ENCODE results near the gene UBE2O.

UBE2O gene

DNA sequence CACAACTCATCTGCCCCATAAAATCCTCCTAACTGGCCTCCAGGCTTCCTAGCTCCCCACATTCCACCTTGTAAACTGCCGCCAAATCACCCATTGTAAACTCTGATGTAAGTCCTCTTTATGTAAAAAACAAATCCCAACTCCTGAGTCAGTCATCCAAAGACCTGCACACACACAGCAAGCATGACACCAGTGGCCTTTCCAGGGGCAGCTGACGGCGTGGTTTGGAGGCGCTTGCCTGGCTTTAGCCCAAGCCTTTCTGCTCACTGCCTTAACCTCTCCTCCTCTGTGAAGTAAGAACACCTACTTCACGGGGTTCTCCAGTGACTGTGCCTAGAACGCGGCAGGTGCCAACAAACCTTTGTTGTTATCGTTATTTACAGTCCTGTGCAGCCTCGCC, 14.0 kb downstream of the UBE2O start:
- Histone ChIP-seq H3K4me1 (ENCODE audit: control insufficient read depth, insufficient read depth, low read length) (peaks cover 4% of the 10 kb centered on the region), H3K36me3 (ENCODE audit: control insufficient read depth, insufficient read depth, low read length) (no peaks in the 10 kb centered on the region), H3K27ac (ENCODE audit: insufficient read depth, low read depth, low read length, poor library complexity, severe bottlenecking) (no peak overlapping the region), H3K9me3 (ENCODE audit: control insufficient read depth, low read length) (no peaks in the 10 kb centered on the region), H3K27me3 (ENCODE audit: control insufficient read depth, insufficient read depth, low read length, poor library complexity, severe bottlenecking) (no peaks in the 10 kb centered on the region), H3K4me3 (ENCODE audit: insufficient read depth, low read depth, low read length) (no peak overlapping the region)
- 91 to 92% methylated on average over 9 of the region's 9 CpGs for WGBS, 2 experiments

DNA sequence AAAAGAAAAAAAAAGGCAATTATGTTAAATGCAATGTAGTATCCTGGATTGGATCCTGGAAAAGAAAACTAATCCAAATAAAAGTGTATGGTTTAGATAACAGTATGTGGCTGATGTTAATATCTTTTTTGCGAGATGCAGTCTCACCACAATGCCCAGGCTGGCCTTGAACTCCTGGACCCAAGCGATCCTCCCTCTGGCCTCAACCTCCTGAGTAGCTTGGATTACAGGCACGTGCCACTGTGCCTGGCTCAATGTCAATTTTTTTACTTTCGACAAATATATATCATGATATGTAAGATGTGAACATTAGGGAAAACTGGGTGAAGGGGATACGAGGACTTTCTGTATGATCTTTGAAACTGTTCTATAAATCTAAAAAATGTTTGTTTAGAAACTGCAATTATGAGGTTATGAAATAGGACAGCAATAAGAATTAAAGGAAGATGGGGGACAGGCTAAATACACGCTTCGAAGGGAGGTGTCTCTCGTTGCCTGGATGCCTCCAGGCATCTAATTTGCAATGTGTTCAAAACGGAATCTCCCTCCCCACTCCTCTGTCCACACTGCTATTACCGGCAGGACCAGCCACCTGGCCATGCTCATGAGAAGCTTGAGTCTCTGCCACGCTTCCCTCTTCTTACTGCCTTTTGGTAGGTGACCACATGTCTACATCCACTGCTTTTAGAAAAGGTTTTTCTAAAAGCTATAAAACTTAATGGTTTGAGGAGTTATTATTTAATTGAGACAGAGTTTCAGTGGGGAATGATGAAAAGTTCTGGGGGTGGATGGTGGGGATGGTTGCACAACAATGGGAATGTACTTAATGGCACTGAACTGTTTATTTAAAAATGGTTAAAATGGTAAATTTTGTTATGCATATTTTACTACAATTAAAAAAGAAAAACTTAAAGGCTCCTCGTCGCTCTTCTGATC, 15.2 kb downstream of the UBE2O start:
- Histone ChIP-seq H3K36me3 (ENCODE audit: control insufficient read depth, insufficient read depth, low read length) (no peaks in the 10 kb centered on the region), H3K27me3 (ENCODE audit: control insufficient read depth, insufficient read depth, low read length, poor library complexity, severe bottlenecking) (no peaks in the 10 kb centered on the region), H3K27ac (ENCODE audit: insufficient read depth, low read depth, low read length, poor library complexity, severe bottlenecking) (no peak overlapping the region), H3K9me3 (ENCODE audit: control insufficient read depth, low read length) (no peaks in the 10 kb centered on the region), H3K4me1 (ENCODE audit: control insufficient read depth, insufficient read depth, low read length) (peaks cover 4% of the 10 kb centered on the region), H3K4me3 (ENCODE audit: insufficient read depth, low read depth, low read length) (no peak overlapping the region)
- 91 to 92% methylated on average over 13 of the region's 13 CpGs for WGBS, 2 experiments

DNA sequence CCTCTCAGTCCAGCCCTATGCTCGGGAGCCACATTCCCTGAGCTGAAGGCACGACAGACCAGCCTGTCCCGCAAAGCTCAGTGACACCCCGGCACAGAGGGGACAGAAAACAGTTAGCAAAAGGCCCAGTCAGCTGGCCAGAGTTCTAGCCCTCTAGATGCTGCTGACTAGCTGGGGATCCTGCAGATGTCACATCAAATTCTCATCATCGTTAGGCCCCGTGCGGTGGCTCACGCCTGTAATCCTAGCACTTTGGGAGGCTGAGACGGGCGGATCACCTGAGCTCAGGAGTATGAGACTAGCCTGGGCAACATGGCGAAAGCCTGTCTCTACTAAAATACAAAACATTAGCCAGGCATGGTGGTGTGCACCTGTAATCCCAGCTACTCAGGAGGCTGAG, 17.2 kb downstream of the UBE2O start:
- Histone ChIP-seq H3K4me3 (ENCODE audit: insufficient read depth, low read depth, low read length) (no peak overlapping the region), H3K9me3 (ENCODE audit: control insufficient read depth, low read length) (no peaks in the 10 kb centered on the region)
- WGBS, 2 experiments, result 93 to 95% methylated on average over 11 of the region's 11 CpGs

DNA sequence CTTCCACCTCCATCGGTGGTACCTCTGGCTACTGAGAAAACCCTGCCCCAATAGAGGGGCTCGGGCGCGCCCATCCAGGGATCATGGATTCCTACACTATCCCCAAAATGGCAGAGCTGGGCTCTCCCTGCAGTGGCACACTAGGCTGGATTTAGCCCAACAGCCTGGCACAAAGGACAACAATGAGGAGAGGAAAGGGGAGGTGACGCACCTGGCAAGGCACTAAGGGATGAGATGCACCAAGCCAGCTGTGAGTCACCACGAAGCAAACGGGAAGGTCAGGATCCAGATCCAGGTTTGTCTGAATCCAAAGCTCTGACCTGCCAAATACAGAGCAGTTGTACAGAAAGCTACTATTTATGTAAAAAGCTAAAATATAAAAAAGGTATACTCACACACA, 18.1 kb downstream of the UBE2O start:
- no peak overlapping the region for H3K4me3 ChIP-seq (ENCODE audit: insufficient read depth, low read depth, low read length)
- peaks cover 6% of the 10 kb centered on the region for H3K4me1 ChIP-seq (ENCODE audit: control insufficient read depth, insufficient read depth, low read length)
- H3K9me3 ChIP-seq (ENCODE audit: control insufficient read depth, low read length), result no peaks in the 10 kb centered on the region
- H3K27me3 ChIP-seq (ENCODE audit: control insufficient read depth, insufficient read depth, low read length, poor library complexity, severe bottlenecking), result no peaks in the 10 kb centered on the region
- 95 to 99% methylated on average over 7 of the region's 7 CpGs for WGBS, 2 experiments
- H3K27ac ChIP-seq (ENCODE audit: insufficient read depth, low read depth, low read length, poor library complexity, severe bottlenecking), result no peak overlapping the region
- no peaks in the 10 kb centered on the region for H3K36me3 ChIP-seq (ENCODE audit: control insufficient read depth, insufficient read depth, low read length)

More for the DNA sequence above, 17.2 kb downstream of the UBE2O start:
- Histone ChIP-seq H3K27ac (ENCODE audit: insufficient read depth, low read depth, low read length, poor library complexity, severe bottlenecking) (no peak overlapping the region), H3K36me3 (ENCODE audit: control insufficient read depth, insufficient read depth, low read length) (no peaks in the 10 kb centered on the region), H3K27me3 (ENCODE audit: control insufficient read depth, insufficient read depth, low read length, poor library complexity, severe bottlenecking) (no peaks in the 10 kb centered on the region), H3K4me1 (ENCODE audit: control insufficient read depth, insufficient read depth, low read length) (peaks cover 6% of the 10 kb centered on the region)

DNA sequence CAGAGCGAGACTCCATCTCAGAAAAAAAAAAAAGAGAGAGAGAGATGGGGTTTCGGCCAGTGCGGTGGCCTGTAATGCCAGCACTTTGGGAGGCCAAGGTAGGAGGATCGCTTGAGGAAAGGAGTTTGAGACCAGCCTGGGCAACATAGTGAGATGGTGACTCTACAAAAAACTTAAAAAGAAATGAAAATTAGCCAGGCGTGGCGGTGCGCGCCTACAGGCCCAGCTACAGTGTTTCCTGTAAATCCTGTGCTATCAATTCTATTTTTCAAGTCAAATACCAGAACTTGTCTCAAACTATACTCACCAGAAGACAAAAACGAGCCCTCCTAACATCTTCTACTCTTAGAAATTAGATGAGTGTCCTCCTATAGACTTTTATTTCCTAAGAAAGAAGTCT, 19.3 kb downstream of the UBE2O start:
- no peaks in the 10 kb centered on the region for H3K9me3 ChIP-seq (ENCODE audit: control insufficient read depth, low read length)
- peaks cover 6% of the 10 kb centered on the region for H3K4me1 ChIP-seq (ENCODE audit: control insufficient read depth, insufficient read depth, low read length)
- H3K27me3 ChIP-seq (ENCODE audit: control insufficient read depth, insufficient read depth, low read length, poor library complexity, severe bottlenecking), result no peaks in the 10 kb centered on the region
- H3K36me3 ChIP-seq (ENCODE audit: control insufficient read depth, insufficient read depth, low read length), result no peaks in the 10 kb centered on the region
- no peak overlapping the region for H3K4me3 ChIP-seq (ENCODE audit: insufficient read depth, low read depth, low read length)
- 95 to 96% methylated on average over 9 of the region's 9 CpGs for WGBS, 2 experiments
- H3K27ac ChIP-seq (ENCODE audit: insufficient read depth, low read depth, low read length, poor library complexity, severe bottlenecking), result no peak overlapping the region

DNA sequence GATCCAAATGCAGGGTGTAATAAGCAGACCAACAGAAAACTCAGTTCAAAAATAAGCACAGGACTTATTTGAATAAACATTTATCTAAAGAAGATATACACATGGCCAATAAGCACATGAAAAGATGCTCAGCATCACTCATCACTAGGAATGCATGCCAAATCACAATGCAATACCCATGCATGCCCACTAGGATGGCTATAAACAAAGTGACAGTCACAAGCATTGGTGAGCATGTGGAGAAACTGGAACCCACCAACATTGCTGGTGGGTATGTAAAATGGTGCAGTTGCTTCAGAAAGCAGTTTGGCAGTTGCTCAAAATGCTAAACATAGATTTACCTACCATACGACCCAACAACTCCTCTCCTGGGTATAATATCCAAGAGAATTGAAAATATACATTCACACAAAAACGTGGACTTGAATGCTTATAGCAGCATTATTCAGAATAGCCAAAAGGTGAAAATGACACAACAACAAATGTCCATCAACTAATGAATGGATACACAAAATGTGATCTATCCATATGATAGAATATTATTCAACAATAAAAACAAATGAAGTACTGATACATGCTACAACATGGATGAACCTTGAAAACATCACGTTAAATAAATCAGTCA, 20.1 kb downstream of the UBE2O start:
- Histone ChIP-seq H3K27me3 (ENCODE audit: control insufficient read depth, insufficient read depth, low read length, poor library complexity, severe bottlenecking) (no peaks in the 10 kb centered on the region), H3K4me1 (ENCODE audit: control insufficient read depth, insufficient read depth, low read length) (peaks cover 6% of the 10 kb centered on the region), H3K4me3 (ENCODE audit: insufficient read depth, low read depth, low read length) (no peak overlapping the region), H3K9me3 (ENCODE audit: control insufficient read depth, low read length) (no peaks in the 10 kb centered on the region), H3K36me3 (ENCODE audit: control insufficient read depth, insufficient read depth, low read length) (no peaks in the 10 kb centered on the region), H3K27ac (ENCODE audit: insufficient read depth, low read depth, low read length, poor library complexity, severe bottlenecking) (no peak overlapping the region)
- WGBS, 2 experiments, result 90 to 91% methylated on average over 3 of the region's 3 CpGs

DNA sequence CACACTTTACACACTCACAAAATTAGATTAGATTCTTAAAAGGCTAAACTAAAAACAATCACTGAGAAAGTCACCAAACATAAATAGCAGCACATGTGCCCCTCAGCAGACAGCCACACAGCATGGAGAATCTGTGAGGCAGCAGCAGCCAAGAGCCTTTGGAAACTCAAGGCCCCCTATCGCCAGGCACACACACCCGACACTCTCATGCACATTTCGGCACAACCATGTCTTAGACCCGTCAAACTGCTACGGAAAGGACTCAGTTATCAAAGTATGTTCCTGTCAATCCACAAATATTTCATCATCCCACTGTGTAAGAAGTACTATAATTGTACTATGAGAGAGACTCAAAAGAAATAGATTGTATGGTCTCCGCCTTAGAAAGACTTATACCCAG, 20.9 kb downstream of the UBE2O start:
- Histone ChIP-seq H3K4me3 (ENCODE audit: insufficient read depth, low read depth, low read length) (no peak overlapping the region), H3K4me1 (ENCODE audit: control insufficient read depth, insufficient read depth, low read length) (peaks cover 6% of the 10 kb centered on the region), H3K36me3 (ENCODE audit: control insufficient read depth, insufficient read depth, low read length) (no peaks in the 10 kb centered on the region), H3K9me3 (ENCODE audit: control insufficient read depth, low read length) (no peaks in the 10 kb centered on the region), H3K27ac (ENCODE audit: insufficient read depth, low read depth, low read length, poor library complexity, severe bottlenecking) (no peak overlapping the region), H3K27me3 (ENCODE audit: control insufficient read depth, insufficient read depth, low read length, poor library complexity, severe bottlenecking) (no peaks in the 10 kb centered on the region)
- 74 to 83% methylated on average over 6 of the region's 6 CpGs for WGBS, 2 experiments

DNA sequence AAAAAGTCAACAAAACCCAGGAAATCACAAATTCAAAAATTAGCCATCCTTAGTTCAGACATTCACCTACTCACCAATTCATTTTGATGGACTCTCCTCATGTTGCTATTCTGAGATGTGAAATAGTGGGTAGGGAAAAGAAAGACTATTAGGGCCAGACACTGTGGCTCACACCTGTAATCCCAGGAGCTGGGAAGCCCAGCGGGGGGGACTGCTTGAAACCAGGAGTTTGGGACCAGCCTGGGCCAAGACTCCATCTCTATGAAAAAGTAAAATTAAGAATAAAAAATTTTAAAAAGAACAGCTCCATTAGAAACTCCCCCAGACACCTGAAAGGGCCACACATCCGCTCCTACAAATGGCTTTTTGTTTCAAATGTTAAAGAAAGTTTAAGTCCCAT, 21.4 kb downstream of the UBE2O start:
- WGBS, 2 experiments, result 68 to 80% methylated on average over 2 of the region's 2 CpGs
- Histone ChIP-seq H3K36me3 (ENCODE audit: control insufficient read depth, insufficient read depth, low read length) (no peaks in the 10 kb centered on the region), H3K9me3 (ENCODE audit: control insufficient read depth, low read length) (no peaks in the 10 kb centered on the region), H3K27ac (ENCODE audit: insufficient read depth, low read depth, low read length, poor library complexity, severe bottlenecking) (no peak overlapping the region), H3K27me3 (ENCODE audit: control insufficient read depth, insufficient read depth, low read length, poor library complexity, severe bottlenecking) (no peaks in the 10 kb centered on the region), H3K4me3 (ENCODE audit: insufficient read depth, low read depth, low read length) (no peak overlapping the region), H3K4me1 (ENCODE audit: control insufficient read depth, insufficient read depth, low read length) (peaks cover 6% of the 10 kb centered on the region)

DNA sequence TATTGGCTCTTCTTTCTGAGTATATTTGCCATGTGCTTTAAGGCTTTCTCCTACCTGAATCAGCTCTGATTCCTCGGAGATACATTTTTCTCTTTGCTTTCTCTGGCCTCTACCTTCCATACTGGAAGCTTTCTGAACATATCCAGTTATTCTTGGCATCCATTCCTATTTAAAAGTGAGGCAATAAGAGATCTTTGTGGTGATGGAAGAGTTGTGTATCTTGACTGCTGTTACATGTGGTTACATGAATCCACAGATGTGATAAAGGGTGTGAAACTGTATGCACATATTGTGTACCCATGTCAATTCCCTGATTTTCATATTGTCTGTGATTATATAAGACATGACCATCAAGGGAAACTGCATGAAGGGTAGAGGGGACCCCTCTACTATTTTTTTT, 24.4 kb downstream of the UBE2O start:
- H3K27ac ChIP-seq (ENCODE audit: insufficient read depth, low read depth, low read length, poor library complexity, severe bottlenecking), result no peak overlapping the region
- H3K4me1 ChIP-seq (ENCODE audit: control insufficient read depth, insufficient read depth, low read length), result peaks cover 6% of the 10 kb centered on the region
- H3K27me3 ChIP-seq (ENCODE audit: control insufficient read depth, insufficient read depth, low read length, poor library complexity, severe bottlenecking), result no peaks in the 10 kb centered on the region
- no peaks in the 10 kb centered on the region for H3K9me3 ChIP-seq (ENCODE audit: control insufficient read depth, low read length)
- H3K36me3 ChIP-seq (ENCODE audit: control insufficient read depth, insufficient read depth, low read length), result no peaks in the 10 kb centered on the region
- WGBS, 2 experiments, result 100% methylated on average over 1 of the region's 1 CpG
- no peak overlapping the region for H3K4me3 ChIP-seq (ENCODE audit: insufficient read depth, low read depth, low read length)

DNA sequence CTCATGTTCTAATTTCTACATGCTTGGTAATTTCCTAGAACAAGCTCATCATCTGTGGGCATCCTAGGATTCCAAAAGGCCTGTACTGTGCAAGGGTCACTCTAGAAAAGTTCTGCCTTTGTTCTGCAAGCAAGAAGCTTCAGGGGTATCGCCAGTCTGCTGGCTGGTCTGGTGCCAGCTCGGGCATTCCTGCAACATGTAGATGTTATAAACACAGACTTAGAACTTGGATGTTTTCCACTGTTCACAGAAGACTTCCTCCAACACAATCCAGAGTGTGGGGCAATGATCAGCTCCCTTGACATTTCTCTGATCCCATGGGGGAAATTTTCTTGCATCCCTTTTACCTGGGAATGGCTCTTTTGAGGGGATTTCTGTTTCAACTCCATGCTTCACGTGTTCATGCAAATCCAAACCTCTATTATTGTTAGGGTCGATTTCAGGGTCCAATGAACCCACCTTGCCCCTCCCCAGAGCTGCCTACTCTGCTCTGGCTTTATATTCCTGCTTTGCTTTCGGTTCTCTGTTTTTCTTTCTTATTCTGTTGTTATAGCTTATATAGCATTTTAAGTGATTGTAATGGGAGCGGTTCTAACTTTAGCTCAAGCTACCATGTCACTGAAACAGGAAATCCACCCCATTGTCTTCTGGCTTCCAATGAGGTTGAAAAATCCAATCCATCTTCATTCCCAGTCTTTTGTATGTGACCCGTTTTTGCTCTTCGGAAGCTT, 25.3 kb downstream of the UBE2O start:
- Histone ChIP-seq H3K27ac (ENCODE audit: insufficient read depth, low read depth, low read length, poor library complexity, severe bottlenecking) (no peak overlapping the region), H3K4me3 (ENCODE audit: insufficient read depth, low read depth, low read length) (no peak overlapping the region), H3K4me1 (ENCODE audit: control insufficient read depth, insufficient read depth, low read length) (peaks cover 6% of the 10 kb centered on the region), H3K36me3 (ENCODE audit: control insufficient read depth, insufficient read depth, low read length) (no peaks in the 10 kb centered on the region), H3K27me3 (ENCODE audit: control insufficient read depth, insufficient read depth, low read length, poor library complexity, severe bottlenecking) (no peaks in the 10 kb centered on the region), H3K9me3 (ENCODE audit: control insufficient read depth, low read length) (no peaks in the 10 kb centered on the region)
- 93% methylated on average over 7 to 8 of the region's 8 CpGs for WGBS, 2 experiments

All from ectodermal cell (in vitro differentiated cells).